MV-4-11 (cell line): ENCODE results near the gene SCEL.
"Not testable (repeated sequence)": the region's sequence is repeated elsewhere in the genome, so short reads cannot be mapped to it uniquely, and the experiment has no call there.

Experiments used
- DNase-seq: peaks from one replicate; lab custom pipeline; 2025; lab: John Stamatoyannopoulos, UW

The SCEL gene

GRCh38 chr13:77662301-77662700 lies 126.8 kb downstream of the SCEL start:
- DNase-seq, result not testable (repeated sequence)

- not testable (repeated sequence) for DNase-seq
Measured at GRCh38 chr13:77662831-77663230, 127.3 kb downstream of the SCEL start.

- no peak for DNase-seq
Measured at GRCh38 chr13:77674852-77675251, 139.3 kb downstream of the SCEL start.

GRCh38 chr13:77678691-77679235 lies 143.3 kb downstream of the SCEL start:
- no peak for DNase-seq

GRCh38 chr13:77687799-77688198 lies 152.3 kb downstream of the SCEL start:
- no peak for DNase-seq

GRCh38 chr13:77691871-77692270 lies 156.4 kb downstream of the SCEL start:
- DNase-seq, result no peak

- DNase-seq, result no peak
Measured at GRCh38 chr13:77692746-77693448, 157.4 kb downstream of the SCEL start.

GRCh38 chr13:77693449-77693940 lies 158.0 kb downstream of the SCEL start:
- no peak for DNase-seq
